ENCODE data around the gene PRDX4.

Gene PRDX4

GRCh38 chrX:23644744-23645143 lies 22.5 kb upstream of the PRDX4 start:
- Histone ChIP-seq H3K79me2 (ENCODE audit: low read length) (no peaks in the 10 kb centered on the region), H4K20me1 (ENCODE audit: insufficient read depth, low read length) (no peaks in the 10 kb centered on the region)
- no peak for TF ChIP-seq CTCF (IDR thresholded peaks at IDR 0.05; ENCODE audit: low read length)
- no peak for TF ChIP-seq EZH2 (optimal IDR thresholded peaks at IDR 0.05; ENCODE audit: low read depth, low read length)
- no peak for TF ChIP-seq EZH2phosphoT487 (IDR thresholded peaks at IDR 0.05; ENCODE audit: low read length)

GRCh38 chrX:23656091-23656490 lies 11.2 kb upstream of the PRDX4 start:
- Histone ChIP-seq H3F3A (ENCODE audit: insufficient read depth, low read length) (no peaks in the 10 kb centered on the region), H3K9me2 (replicated peaks; ENCODE audit: insufficient read depth, low read length) (no peaks in the 10 kb centered on the region), H3K9ac (ENCODE audit: low read length) (no peak overlapping the region), H2AFZ (ENCODE audit: low read length) (no peak overlapping the region), H3K4me1 (ENCODE audit: low read length) (no peaks in the 10 kb centered on the region), H4K20me1 (ENCODE audit: insufficient read depth, low read length) (no peaks in the 10 kb centered on the region), H3K79me2 (ENCODE audit: low read length) (no peaks in the 10 kb centered on the region), H3K27me3 (replicated peaks; ENCODE audit: insufficient read depth, low read length) (no peaks in the 10 kb centered on the region), H3K36me3 (replicated peaks; ENCODE audit: insufficient read depth, low read length) (no peaks in the 10 kb centered on the region), H3K9me3 (replicated peaks; ENCODE audit: insufficient read depth, low read length) (no peaks in the 10 kb centered on the region), H3K4me3 (ENCODE audit: low read length) (no peak overlapping the region), H3K27ac (ENCODE audit: low read length) (no peak overlapping the region), H3K4me2 (ENCODE audit: low read depth, low read length) (no peak overlapping the region)
- DNase-seq: no peak
- TF ChIP-seq EZH2phosphoT487 (IDR thresholded peaks at IDR 0.05; ENCODE audit: low read length): no peak
- TF ChIP-seq EZH2 (optimal IDR thresholded peaks at IDR 0.05; ENCODE audit: low read depth, low read length): no peak
- no peak for TF ChIP-seq CTCF (IDR thresholded peaks at IDR 0.05; ENCODE audit: low read length)

More at GRCh38 chrX:23644744-23645143, 22.5 kb upstream of the PRDX4 start:
- Histone ChIP-seq H3K9me2 (replicated peaks; ENCODE audit: insufficient read depth, low read length) (no peaks in the 10 kb centered on the region), H3K36me3 (replicated peaks; ENCODE audit: insufficient read depth, low read length) (no peaks in the 10 kb centered on the region), H3K27ac (ENCODE audit: low read length) (no peak overlapping the region), H3K4me3 (ENCODE audit: low read length) (no peak overlapping the region), H3K27me3 (replicated peaks; ENCODE audit: insufficient read depth, low read length) (no peaks in the 10 kb centered on the region), H3F3A (ENCODE audit: insufficient read depth, low read length) (no peaks in the 10 kb centered on the region), H3K4me2 (ENCODE audit: low read depth, low read length) (no peak overlapping the region), H3K9me3 (replicated peaks; ENCODE audit: insufficient read depth, low read length) (no peaks in the 10 kb centered on the region), H2AFZ (ENCODE audit: low read length) (no peak overlapping the region), H3K4me1 (ENCODE audit: low read length) (no peaks in the 10 kb centered on the region), H3K9ac (ENCODE audit: low read length) (no peak overlapping the region)
- DNase-seq: no peak

DNA sequence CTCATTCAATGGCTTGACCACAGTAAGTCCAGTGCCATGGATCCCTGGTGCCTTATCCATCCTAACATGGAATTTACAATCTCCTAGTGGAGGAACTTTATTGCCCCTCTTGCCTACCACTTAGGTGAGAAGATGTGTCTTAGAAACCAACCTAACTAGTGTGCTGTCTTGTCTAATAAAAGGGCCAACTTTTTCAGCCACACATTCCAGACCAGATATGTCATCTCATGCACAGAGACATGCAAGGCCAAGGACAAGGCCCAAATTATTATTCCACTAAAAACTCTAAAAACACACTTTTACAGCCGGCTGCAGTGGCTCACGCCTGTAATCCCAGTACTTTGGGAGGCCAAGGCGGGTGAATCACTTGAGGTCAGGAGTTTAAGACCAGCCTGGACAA lies 10.6 kb upstream of the PRDX4 start:
- Histone ChIP-seq H2AFZ (ENCODE audit: low read length) (no peak overlapping the region), H3K4me2 (ENCODE audit: low read depth, low read length) (no peak overlapping the region), H3K4me3 (ENCODE audit: low read length) (no peak overlapping the region), H3K4me1 (ENCODE audit: low read length) (no peaks in the 10 kb centered on the region), H3F3A (ENCODE audit: insufficient read depth, low read length) (no peaks in the 10 kb centered on the region), H3K27me3 (replicated peaks; ENCODE audit: insufficient read depth, low read length) (no peaks in the 10 kb centered on the region), H3K27ac (ENCODE audit: low read length) (no peak overlapping the region), H3K9me3 (replicated peaks; ENCODE audit: insufficient read depth, low read length) (no peaks in the 10 kb centered on the region), H3K36me3 (replicated peaks; ENCODE audit: insufficient read depth, low read length) (no peaks in the 10 kb centered on the region), H3K79me2 (ENCODE audit: low read length) (no peaks in the 10 kb centered on the region), H3K9me2 (replicated peaks; ENCODE audit: insufficient read depth, low read length) (no peaks in the 10 kb centered on the region), H4K20me1 (ENCODE audit: insufficient read depth, low read length) (no peaks in the 10 kb centered on the region), H3K9ac (ENCODE audit: low read length) (no peak overlapping the region)
- DNase-seq: no peak
- TF ChIP-seq EZH2 (optimal IDR thresholded peaks at IDR 0.05; ENCODE audit: low read depth, low read length): no peak
- TF ChIP-seq CTCF (IDR thresholded peaks at IDR 0.05; ENCODE audit: low read length): no peak
- TF ChIP-seq EZH2phosphoT487 (IDR thresholded peaks at IDR 0.05; ENCODE audit: low read length): no peak
